Tibial nerve (tissue), 4 donors: ENCODE measurements around the gene KLHL13.

Experiments used
- EP300 ChIP-seq, 2 donors: sonication (generic); formaldehyde crosslinking; IDR thresholded peaks; one replicate each; pipeline ENCODE4 v1.6.1; 2017; ENCODE audit warnings: antibody characterized with exemption in 2 of 2, mild to moderate bottlenecking in 1 of 2
- TF ChIP-seq, protein P1 (sequence below), 5 experiments: fragments of 200-600 bp in 3 of 5; fragments of 450-650 bp in 2 of 5; sonication (generic) in 3 of 5; IDR thresholded peaks; one replicate each; pipeline ENCODE4 v1.5.1; 2016 to 2019; ENCODE audit warnings: antibody characterized with exemption in 5 of 5, mild to moderate bottlenecking in 3 of 5, moderate library complexity in 2 of 5

DNA sequence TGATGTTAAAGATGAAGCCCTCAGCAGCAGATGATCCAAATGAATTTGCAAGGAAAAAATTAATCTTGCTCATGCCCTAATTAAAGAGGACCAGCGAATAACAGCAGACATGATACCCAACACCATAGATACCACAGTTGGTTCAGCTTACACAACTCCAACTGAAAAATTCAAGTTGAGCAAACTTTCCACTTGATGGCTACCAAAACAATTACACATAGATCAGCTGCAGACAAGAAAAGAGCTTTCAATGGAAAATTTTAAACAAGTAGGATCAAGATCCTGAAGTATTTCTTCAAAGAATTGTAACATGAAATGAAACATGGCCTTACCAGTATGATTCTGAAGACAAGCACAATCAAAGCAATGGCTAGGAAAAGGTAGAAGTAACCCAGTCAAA, 90.0 kb downstream of the KLHL13 start:
- no peak for TF ChIP-seq EP300 (IDR thresholded peaks at IDR 0.05)
- TF ChIP-seq, protein P1, sequence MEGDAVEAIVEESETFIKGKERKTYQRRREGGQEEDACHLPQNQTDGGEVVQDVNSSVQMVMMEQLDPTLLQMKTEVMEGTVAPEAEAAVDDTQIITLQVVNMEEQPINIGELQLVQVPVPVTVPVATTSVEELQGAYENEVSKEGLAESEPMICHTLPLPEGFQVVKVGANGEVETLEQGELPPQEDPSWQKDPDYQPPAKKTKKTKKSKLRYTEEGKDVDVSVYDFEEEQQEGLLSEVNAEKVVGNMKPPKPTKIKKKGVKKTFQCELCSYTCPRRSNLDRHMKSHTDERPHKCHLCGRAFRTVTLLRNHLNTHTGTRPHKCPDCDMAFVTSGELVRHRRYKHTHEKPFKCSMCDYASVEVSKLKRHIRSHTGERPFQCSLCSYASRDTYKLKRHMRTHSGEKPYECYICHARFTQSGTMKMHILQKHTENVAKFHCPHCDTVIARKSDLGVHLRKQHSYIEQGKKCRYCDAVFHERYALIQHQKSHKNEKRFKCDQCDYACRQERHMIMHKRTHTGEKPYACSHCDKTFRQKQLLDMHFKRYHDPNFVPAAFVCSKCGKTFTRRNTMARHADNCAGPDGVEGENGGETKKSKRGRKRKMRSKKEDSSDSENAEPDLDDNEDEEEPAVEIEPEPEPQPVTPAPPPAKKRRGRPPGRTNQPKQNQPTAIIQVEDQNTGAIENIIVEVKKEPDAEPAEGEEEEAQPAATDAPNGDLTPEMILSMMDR (IDR thresholded peaks at IDR 0.05) = no peak
